H1 (cell line): Measurements from ENCODE around the gene MYOG. TPM values are rescaled to one million over a fixed set of nuclear protein-coding genes. Genes with fewer than 3 reads are reported as not detected.

ENCODE experiments used
- E2F6 ChIP-seq: IDR thresholded peaks from 2 replicates; pipeline ENCODE4 v1.6.1; 2012; ENCODE audit warnings: inconsistent platforms
- NRF1 ChIP-seq: IDR thresholded peaks from 2 replicates; pipeline ENCODE4 v1.6.1; 2011; ENCODE audit warnings: mild to moderate bottlenecking, low read depth, low read length, improper control_type of control experiment
- SP4 ChIP-seq: IDR thresholded peaks from 2 replicates; pipeline ENCODE4 v1.6.1; 2012; ENCODE audit warnings: low read length, inconsistent platforms
- SUZ12 ChIP-seq: fragments of 200-600 bp; sonication (generic); IDR thresholded peaks from 2 replicates; pipeline ENCODE4 v1.6.1; 2012; ENCODE audit warnings: mild to moderate bottlenecking, inconsistent platforms, low read length, moderate library complexity, mixed read lengths
- polyA plus RNA-seq, 7 experiments: library from polyadenylated mRNA; depleted of rRNA in 3 of 7; stranded (reverse) in 5 of 7; unstranded in 2 of 7; fragments of >200 nt in 5 of 7; fragments of 200-250 nt in 2 of 7; gene quantifications; 1 replicate in 5 of 7; 2 replicates in 1 of 7; 4 replicates in 1 of 7; pipeline versions ENCODE4 v1.2.1 to v1.2.3, GENCODE V29; 2011 to 2013; ENCODE audit warnings: missing spikeins in 2 of 7, mixed read lengths in 2 of 7
- total RNA-seq: library from RNA; stranded (reverse); fragmentation: NEBNext Ultra II Directional; extraction: Animal tissue kit (Norgen Biotek cat#: 25700); gene quantifications from 2 replicates; pipeline ENCODE4 v1.2.1, GENCODE V29; 2021

Gene MYOG
- total and polyA plus RNA-seq, 2 of the 8 experiments (the other 6 are each of a cell fraction or from before 2014, with no cell fraction given) = not detected

- TF ChIP-seq NRF1 = no peak
- TF ChIP-seq SUZ12 = no peak
- no peak for TF ChIP-seq SP4
- no peak for TF ChIP-seq E2F6
Observed at GRCh38 chr1:203065191-203065590, 20.6 kb downstream of the MYOG start (continued).
